Heart left ventricle (tissue), 16 donors: ENCODE data around the gene CXCL17. TPM values are rescaled to one million over a fixed set of nuclear protein-coding genes. Genes with fewer than 3 reads are reported as not detected.

Experiments used
- ATAC-seq, 4 donors: fragments of 200-7000 bp; cut with Tn5 transposase; one replicate each; pipeline ENCODE4 v1.9.1; 2020 to 2022; ENCODE audit warnings: moderate library complexity in 4 of 4, mild to moderate bottlenecking in 3 of 4, moderate number of reproducible peaks in 1 of 4
- DNase-seq, 5 donors: peaks; one replicate each; pipeline ENCODE4 v3.0.0-alpha.2; 2020
- H3K27ac ChIP-seq, 12 donors: fragments of 200-600 bp; sonication (generic) in 4 of 12; one replicate each; pipeline versions ENCODE4 v1.5.0 to v1.8.0; 2016 to 2022; ENCODE audit warnings: mild to moderate bottlenecking in 2 of 12
- H3K27me3 ChIP-seq, 9 donors: fragments of 200-600 bp; sonication (generic) in 2 of 9; one replicate each; pipeline versions ENCODE4 v1.5.1 to v1.8.0; 2016 to 2022; ENCODE audit warnings: mild to moderate bottlenecking in 3 of 9
- H3K36me3 ChIP-seq, 9 donors: fragments of 200-600 bp; sonication (generic) in 2 of 9; one replicate each; pipeline versions ENCODE4 v1.5.0 to v1.8.0; 2018 to 2022; ENCODE audit warnings: mild to moderate bottlenecking in 2 of 9
- H3K4me1 ChIP-seq, 12 donors: fragments of 200-600 bp; sonication (generic) in 4 of 12; one replicate each; pipeline versions ENCODE4 v1.5.0 to v1.8.0; 2016 to 2022; ENCODE audit warnings: mild to moderate bottlenecking in 3 of 12
- H3K4me3 ChIP-seq, 12 donors: fragments of 200-600 bp; sonication (generic) in 4 of 12; one replicate each; pipeline versions ENCODE4 v1.5.0 to v1.8.0; 2017 to 2022; ENCODE audit warnings: mild to moderate bottlenecking in 9 of 12, moderate library complexity in 4 of 12
- H3K9me3 ChIP-seq, 12 donors: fragments of 200-600 bp; sonication (generic) in 4 of 12; one replicate each; pipeline versions ENCODE4 v1.5.0 to v1.8.0; 2016 to 2022; ENCODE audit warnings: mild to moderate bottlenecking in 1 of 12
- CTCF ChIP-seq, 12 donors: fragments of 200-600 bp; sonication (generic) in 4 of 12; IDR thresholded peaks; one replicate each; pipeline versions ENCODE4 v1.5.0 to v1.8.0; 2018 to 2022; ENCODE audit warnings: antibody characterized with exemption in 12 of 12, mild to moderate bottlenecking in 5 of 12
- POLR2A ChIP-seq, 2 donors: fragments of 450-650 bp; IDR thresholded peaks; one replicate each; pipeline ENCODE4 v1.6.1; 2017; ENCODE audit warnings: antibody characterized with exemption in 2 of 2, mild to moderate bottlenecking in 2 of 2, moderate library complexity in 2 of 2
- WGBS, 4 donors: extraction: QIAGEN DNeasy Blood & Tissue Kit in 2 of 4; methylation state at CpG; one replicate each; pipeline versions ENCODE4 v1.1.5 to v1.1.7; 2013 to 2018; 5-methylcytosine and 5-hydroxymethylcytosine counted together
- intact Hi-C, 10 donors: fragments of 100-400 bp; cut with DNase I; formaldehyde crosslinking; loops; one replicate each; pipeline versions ENCODE4 v1.11.1 to v1.14.2; 2022
- polyA plus RNA-seq, 2 donors: library from polyadenylated mRNA; stranded (reverse); fragments of 200-250 nt; gene quantifications; one replicate each; pipeline ENCODE4 v1.2.3, GENCODE V29; 2013
- total RNA-seq, 9 donors: library from RNA; depleted of rRNA in 2 of 9; stranded (reverse); fragments of >200 nt in 2 of 9; fragmentation: NEBNext Ultra II Directional in 3 of 9; extraction: Animal tissue kit (Norgen Biotek cat#: 25700) in 3 of 9; gene quantifications; one replicate each; pipeline versions ENCODE4 v1.1.0 to v1.2.4, GENCODE V29; 2016 to 2023
- donor health status: ischemic (EF 13 %, LVEDD 7.1; RV severe dilation, severe dysfunction).
- donor health status: healthy with polysubstance abuse.
- donor health status: DM: no; HTN: yes; CAD: no.
- donor health status: DM: no; HTN: no; CAD: no.
- donor health status: ischemic (EF 25% LVEDD 6.9; RV normal size, moderate dysfunction).
- donor health status: ischemic (EF 25% LVEDD 5.7; RV mildly dilated, moderate dysfunction).
- donor health status: healthy.
- donor health status: DM: yes; HTN: yes; CAD: no.
- donor health status: ischemic (EF 35%, LVEDD 5.7; RV mildly dilated, moderate dysfunction).
- donor health status: nonischemic (EF 11% LVEDD 7.7; RV severe dilation, severe dysfunction).
- donor health status: DM: yes; HTN: yes; CAD: no.
- donor health status: PGD.
- donor health status: ischemic (EF 29% LVEDD 5.4; RV normal size, mild dysfunction).
- donor health status: nonischemic (EF 23%, LVEDD 6.1; RV moderate dilation, normal function).

CXCL17 gene
- total and polyA plus RNA-seq, 11 donors = not detected

GRCh38 chr19:42436006-42436405 lies 6.7 kb downstream of the CXCL17 start:
- 52 to 84% (median 63%) methylated on average over 3 of the region's 3 CpGs for WGBS, 4 donors
- ATAC-seq (no peak), DNase-seq (no peak)
- Histone ChIP-seq H3K4me3 (no peak overlapping the region), H3K9me3 (no peaks in the 10 kb centered on the region), H3K27me3 (no peaks in the 10 kb centered on the region), H3K36me3 (no peaks in the 10 kb centered on the region), H3K4me1 (peaks cover 0 to 44% (median 26%) of the 10 kb centered on the region in 12 donors), H3K27ac (peak overlapping the region in 1 of 12 donors; percentile 27)
- intact Hi-C loops = loop anchor here in 1 of 10 donors (10.0 kb wide), 1 partner anchor 301 kb away; the partner anchor contains the start of gene POU2F2
- no peak for TF ChIP-seq POLR2A (IDR thresholded peaks at IDR 0.05)

GRCh38 chr19:42435316-42435715 lies 7.4 kb downstream of the CXCL17 start:
- Histone ChIP-seq H3K9me3 (no peaks in the 10 kb centered on the region), H3K4me3 (no peak overlapping the region), H3K36me3 (no peaks in the 10 kb centered on the region), H3K27me3 (no peaks in the 10 kb centered on the region), H3K27ac (peak overlapping the region in 2 of 12 donors; percentile 12 to 24), H3K4me1 (peaks cover 0 to 42% (median 22%) of the 10 kb centered on the region in 12 donors)
- 92 to 96% (median 94%) methylated on average over 6 of the region's 6 CpGs for WGBS, 4 donors
- ATAC-seq = no peak
- TF ChIP-seq POLR2A (IDR thresholded peaks at IDR 0.05) = no peak
- no peak for DNase-seq
- intact Hi-C loops = loop anchor here in 1 of 10 donors (10.0 kb wide), 1 partner anchor 301 kb away; the partner anchor contains the start of gene POU2F2

GRCh38 chr19:42433503-42434260 lies 9.1 kb downstream of the CXCL17 start:
- TF ChIP-seq CTCF (IDR thresholded peaks at IDR 0.05) (peak; percentile 61 to 85 (median 74)), POLR2A (IDR thresholded peaks at IDR 0.05) (no peak)
- Histone ChIP-seq H3K9me3 (no peaks in the 10 kb centered on the region), H3K27me3 (no peaks in the 10 kb centered on the region), H3K4me3 (no peak overlapping the region), H3K4me1 (peaks cover 0 to 35% (median 21%) of the 10 kb centered on the region in 12 donors), H3K36me3 (no peaks in the 10 kb centered on the region), H3K27ac (peak overlapping the region; percentile 1 to 88 (median 69))
- ATAC-seq = peak; percentile 87 to 91 (median 91)
- 25 to 37% (median 28%) methylated on average over 9 of the region's 9 CpGs for WGBS, 4 donors
- DNase-seq = peak; percentile 87 to 92 (median 91)
- intact Hi-C loops = loop anchor here in 3 of 10 donors (5.0 to 10.0 kb wide), 3 partner anchors 46 to 301 kb away; partner anchors contain the start of gene POU2F2 (in 2 of the 3)

- Histone ChIP-seq H3K4me3 (no peak overlapping the region), H3K27ac (peak overlapping the region in 1 of 12 donors; percentile 77), H3K36me3 (no peaks in the 10 kb centered on the region), H3K9me3 (no peaks in the 10 kb centered on the region), H3K27me3 (no peaks in the 10 kb centered on the region), H3K4me1 (peaks cover 0 to 39% (median 22%) of the 10 kb centered on the region in 12 donors)
- TF ChIP-seq CTCF (IDR thresholded peaks at IDR 0.05) (no peak), POLR2A (IDR thresholded peaks at IDR 0.05) (no peak)
- intact Hi-C loops = loop anchor here in 3 of 10 donors (5.0 to 10.0 kb wide), 3 partner anchors 44 to 299 kb away; partner anchors contain the start of gene POU2F2 (in 2 of the 3)
- no peak for DNase-seq
- ATAC-seq = no peak
- WGBS, 4 donors = 91 to 98% (median 95%) methylated on average over 1 of the region's 1 CpG
These were observed 11.3 kb downstream of the CXCL17 start for GRCh38 chr19:42431486-42431885.

- Histone ChIP-seq H3K9me3 (no peaks in the 10 kb centered on the region), H3K27me3 (peaks cover 0 to 10% (median 0%) of the 10 kb centered on the region in 9 donors), H3K27ac (no peak overlapping the region), H3K36me3 (no peaks in the 10 kb centered on the region), H3K4me1 (peaks cover 0 to 41% (median 22%) of the 10 kb centered on the region in 12 donors), H3K4me3 (no peak overlapping the region)
- intact Hi-C loops = loop anchor here in 2 of 10 donors (10.0 kb wide), 1 partner anchor 184 kb away; the partner anchor contains the start of gene GSK3A (in 2 of the 2)
- DNase-seq = no peak
- ATAC-seq = no peak
- WGBS, 4 donors = 90 to 97% (median 92%) methylated on average over 3 of the region's 3 CpGs
- TF ChIP-seq POLR2A (IDR thresholded peaks at IDR 0.05) (no peak), CTCF (IDR thresholded peaks at IDR 0.05) (no peak)
These were observed 14.1 kb downstream of the CXCL17 start for GRCh38 chr19:42428676-42429075.
